SIG-M5 treated with dmso at 0.1 percent for 504 hours (cell line): ENCODE results near the gene UGT2B11.
"Not testable (repeated sequence)": the region's sequence is repeated elsewhere in the genome, so short reads cannot be mapped to it uniquely, and the experiment has no call there.

Source experiments
- DNase-seq: peaks from one replicate; lab custom pipeline; 2025; ENCODE audit not compliant: unreplicated experiment; lab: John Stamatoyannopoulos, UW

Gene UGT2B11

DNA sequence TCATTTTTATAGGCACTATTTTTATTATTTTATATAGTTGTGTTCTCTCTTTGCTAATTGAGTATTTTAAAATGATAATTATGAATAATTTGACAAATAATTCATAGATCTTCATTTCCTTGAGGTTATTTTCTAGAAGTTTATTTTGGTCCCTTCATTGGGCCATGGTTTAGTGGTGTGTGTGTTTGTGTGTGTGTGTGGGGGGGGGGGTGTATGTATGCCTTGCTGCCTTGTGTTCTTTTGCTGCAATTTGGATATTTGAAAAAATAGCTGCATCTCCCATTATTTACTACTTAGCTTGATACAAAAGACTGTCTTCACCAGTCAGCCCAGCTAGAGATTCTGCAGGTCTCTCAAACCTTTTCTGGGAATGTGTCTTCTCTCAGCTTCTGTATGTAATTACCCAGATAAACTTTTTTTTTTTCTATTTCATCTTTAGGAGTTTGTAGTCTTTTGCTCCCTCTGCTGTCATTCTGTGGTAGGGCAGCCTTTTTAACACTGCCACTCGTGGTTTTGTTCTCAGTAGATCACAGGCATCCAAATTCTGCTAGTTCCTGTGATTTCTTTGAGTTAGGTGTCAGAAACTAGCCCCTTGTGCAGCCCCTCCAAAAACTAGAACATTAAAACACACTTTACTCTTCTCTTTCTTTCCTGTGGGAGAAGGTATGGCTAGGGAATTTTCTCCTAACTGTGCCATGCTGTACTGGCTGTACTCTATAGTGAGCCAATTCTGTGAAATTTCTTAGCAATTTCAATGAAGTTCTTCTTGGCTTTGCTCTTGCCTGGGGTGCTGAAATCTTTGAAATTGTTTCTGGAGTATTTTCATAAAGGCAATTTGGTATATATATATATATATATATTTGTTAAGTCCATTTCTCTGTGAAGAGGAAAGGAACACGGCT is 44.1 kb downstream of the UGT2B11 start:
- peak; percentile 27 for DNase-seq

DNA sequence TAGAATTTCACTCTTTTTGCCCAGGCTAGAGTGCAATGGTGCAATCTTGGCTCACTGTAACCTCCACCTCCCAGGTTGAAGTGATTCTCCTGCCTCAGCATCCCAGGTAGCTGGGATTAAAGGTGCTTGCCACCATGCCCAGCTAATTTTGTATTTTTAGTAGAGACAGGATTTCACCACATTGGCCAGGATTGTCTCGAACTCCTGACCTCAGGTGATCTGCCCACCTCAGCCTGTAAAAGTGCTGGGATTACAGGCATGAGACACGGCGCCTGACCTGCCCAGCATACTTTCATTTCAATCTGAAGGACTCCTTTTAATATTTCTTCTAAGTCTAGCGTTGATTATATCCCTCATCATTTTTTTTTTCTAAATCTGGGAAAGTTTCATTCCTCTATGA is 45.4 kb downstream of the UGT2B11 start:
- not testable (repeated sequence) for DNase-seq

DNA sequence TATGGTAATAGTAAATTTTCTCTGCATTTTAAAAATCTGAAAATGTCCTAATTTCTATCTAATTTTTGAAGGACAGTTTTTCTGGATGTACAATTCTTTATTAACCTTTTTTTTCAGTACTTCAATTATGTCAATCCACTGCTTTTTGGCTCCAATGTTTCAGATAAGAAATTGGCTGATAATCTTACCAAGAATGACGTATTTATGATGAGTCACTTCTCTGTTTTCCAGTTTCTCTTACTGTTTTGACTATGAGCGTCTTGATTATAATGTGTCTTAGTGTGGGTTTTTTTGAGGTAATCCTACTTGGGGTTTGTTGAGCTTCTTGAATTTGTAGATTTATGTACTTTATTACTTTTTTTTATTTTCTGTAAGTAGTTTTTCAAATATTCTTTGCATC is 47.2 kb downstream of the UGT2B11 start:
- DNase-seq: no peak

DNA sequence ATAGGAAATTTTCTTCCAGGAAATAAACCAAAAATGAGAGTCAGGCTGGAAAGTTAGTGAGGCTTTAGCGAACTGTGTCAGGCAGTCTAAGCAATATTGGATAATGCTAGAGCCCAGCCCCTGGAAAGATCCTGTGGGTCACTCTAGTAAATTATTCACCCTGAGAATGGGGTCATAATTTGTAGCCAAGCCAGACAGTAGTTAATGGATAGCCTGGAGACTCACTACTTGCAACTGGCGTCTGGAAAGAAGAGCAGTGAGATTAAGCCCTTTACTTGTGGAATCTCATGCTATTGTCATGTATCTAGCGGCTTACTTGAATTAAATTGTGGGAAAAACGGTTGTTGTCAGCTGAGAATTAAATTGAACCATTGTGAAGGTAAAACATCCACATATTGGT is 48.2 kb downstream of the UGT2B11 start:
- DNase-seq: not testable (repeated sequence)

DNA sequence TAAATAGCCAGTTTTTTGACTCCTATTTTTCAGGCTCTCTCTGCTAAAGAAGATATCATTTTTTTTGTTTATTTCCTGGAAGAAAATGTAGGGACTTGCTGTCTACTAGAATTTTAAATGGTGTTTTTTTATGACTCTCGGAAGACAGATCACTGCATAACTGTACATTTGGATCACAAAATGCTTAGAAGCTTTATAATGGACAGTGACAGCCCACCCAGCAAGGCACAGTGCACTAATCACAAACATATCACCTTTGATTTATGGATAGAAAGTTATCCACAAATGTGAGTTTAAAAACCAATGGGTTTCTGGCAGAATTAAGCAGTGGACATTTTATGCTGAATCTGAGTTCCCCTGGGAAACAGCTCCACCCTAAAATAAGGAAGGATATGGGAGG is 48.8 kb downstream of the UGT2B11 start:
- DNase-seq: not testable (repeated sequence)

DNA sequence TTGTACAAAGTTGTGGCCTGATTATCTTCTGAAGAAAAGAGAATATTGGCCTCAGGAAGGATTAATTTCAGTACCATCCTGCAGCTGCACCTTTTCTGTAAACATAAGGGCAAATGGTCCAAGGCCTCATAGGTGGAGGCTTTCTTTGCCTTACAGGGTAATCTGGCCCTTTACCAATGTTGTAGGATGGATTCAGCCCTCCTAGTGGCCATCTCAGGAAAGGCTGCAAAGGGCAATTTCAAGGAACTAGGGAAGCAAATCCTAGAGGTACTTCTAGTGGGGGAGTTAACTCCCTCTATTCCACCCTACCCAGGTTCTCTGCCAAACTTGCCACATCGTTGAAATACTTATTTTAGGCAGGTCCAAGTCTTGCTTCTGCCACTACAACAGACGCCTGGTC is 57.6 kb downstream of the UGT2B11 start:
- peak; percentile 2 for DNase-seq

DNA sequence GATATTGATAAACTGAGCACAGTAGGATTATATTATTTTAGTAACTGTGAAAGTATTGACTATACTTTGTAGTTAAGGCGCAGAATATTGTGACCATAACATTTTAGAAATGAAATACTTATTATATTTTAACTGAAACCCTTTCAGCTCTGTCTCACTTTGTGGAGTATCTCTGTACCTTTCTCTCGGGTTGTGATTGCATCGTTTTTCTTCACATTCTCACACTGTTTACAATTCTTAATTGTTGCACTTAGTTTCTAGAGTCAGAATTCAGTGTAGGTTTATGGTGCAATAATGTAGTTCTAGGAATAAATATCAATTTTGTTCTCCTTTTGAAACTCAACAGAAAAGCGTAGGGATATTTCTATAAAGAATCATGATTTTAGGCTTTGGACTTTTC is 60.5 kb downstream of the UGT2B11 start:
- DNase-seq: no peak
